ENCODE data around the gene TMEM179B.
"Not testable (repeated sequence)": the region's sequence is repeated elsewhere in the genome, so short reads cannot be mapped to it uniquely, and the experiment has no call there.

TMEM179B gene

GRCh38 chr11:62787005-62787759 is at the start of gene TMEM179B:
Gene TMEM179B (plus strand): TSS chr11:62787402. CDS start chr11:62787432, 30 bp downstream.
- DNase-seq (ENCODE audit: low spot score): peak; percentile 99

- DNase-seq (ENCODE audit: low spot score): peak; percentile 31
These were observed 39.6 kb upstream of the TMEM179B start for GRCh38 chr11:62747475-62748160.

- DNase-seq (ENCODE audit: low spot score): not testable (repeated sequence)
These were observed 37.3 kb upstream of the TMEM179B start for GRCh38 chr11:62749931-62750330.

GRCh38 chr11:62752177-62752785 is 34.9 kb upstream of the TMEM179B start:
- no peak for DNase-seq (ENCODE audit: low spot score)

GRCh38 chr11:62752994-62753735 is 34.0 kb upstream of the TMEM179B start:
- no peak for DNase-seq (ENCODE audit: low spot score)

- peak; percentile 100 for DNase-seq (ENCODE audit: low spot score)
These were observed 33.2 kb upstream of the TMEM179B start, which contains the start of gene ZBTB3 for GRCh38 chr11:62753736-62754603. Gene ZBTB3 (minus strand): TSS chr11:62754160. CDS start chr11:62753664, 496 bp downstream.

GRCh38 chr11:62755086-62755615 is 32.1 kb upstream of the TMEM179B start:
- no peak for DNase-seq (ENCODE audit: low spot score)

GRCh38 chr11:62757846-62758788 is 29.1 kb upstream of the TMEM179B start:
- no peak for DNase-seq (ENCODE audit: low spot score)

GRCh38 chr11:62760867-62761227 is 26.4 kb upstream of the TMEM179B start:
- not testable (repeated sequence) for DNase-seq (ENCODE audit: low spot score)

- no peak for DNase-seq (ENCODE audit: low spot score)
These were observed 16.4 kb upstream of the TMEM179B start for GRCh38 chr11:62770778-62771143.

- peak; percentile 97 for DNase-seq (ENCODE audit: low spot score)
These were observed 15.8 kb upstream of the TMEM179B start, which contains the start of gene TAF6L for GRCh38 chr11:62771144-62772021. Gene TAF6L (plus strand): TSS chr11:62771396. CDS start chr11:62775784, 4,388 bp downstream.

GRCh38 chr11:62774407-62774806 is 12.8 kb upstream of the TMEM179B start:
- DNase-seq (ENCODE audit: low spot score): no peak

- no peak for DNase-seq (ENCODE audit: low spot score)
These were observed 11.6 kb upstream of the TMEM179B start for GRCh38 chr11:62775646-62776045.

GRCh38 chr11:62777389-62777788 is 9.8 kb upstream of the TMEM179B start:
- no peak for DNase-seq (ENCODE audit: low spot score)

- no peak for DNase-seq (ENCODE audit: low spot score)
These were observed 8.8 kb upstream of the TMEM179B start for GRCh38 chr11:62778441-62778840.

- DNase-seq (ENCODE audit: low spot score): no peak
These were observed 4.4 kb upstream of the TMEM179B start for GRCh38 chr11:62782753-62783152.

GRCh38 chr11:62786318-62787004 is 741 bp upstream of the TMEM179B start:
- DNase-seq (ENCODE audit: low spot score): peak; percentile 88

- DNase-seq (ENCODE audit: low spot score): no peak
These were observed 1.8 kb downstream of the TMEM179B start for GRCh38 chr11:62788991-62789390.
